Ectodermal cell (in vitro differentiated cells): Measurements from ENCODE around the gene AP1M1. TPM values are rescaled to one million over a fixed set of nuclear protein-coding genes. Genes with fewer than 3 reads are reported as not detected.

Experiments
- H3K27ac ChIP-seq: 2 replicates; pipeline ENCODE4 v1.7.0; 2013; ENCODE audit warnings: mild to moderate bottlenecking, low read depth, low read length; ENCODE audit not compliant: insufficient read depth, poor library complexity, severe bottlenecking
- H3K27me3 ChIP-seq: 2 replicates; pipeline ENCODE4 v1.7.0; 2013; ENCODE audit warnings: mild to moderate bottlenecking, low read length; ENCODE audit not compliant: insufficient read depth, control insufficient read depth, poor library complexity, severe bottlenecking
- H3K36me3 ChIP-seq: one replicate; pipeline ENCODE4 v1.7.0; 2013; ENCODE audit warnings: low read length; ENCODE audit not compliant: control insufficient read depth, insufficient read depth
- H3K4me1 ChIP-seq: one replicate; pipeline ENCODE4 v1.7.0; 2013; ENCODE audit warnings: low read length; ENCODE audit not compliant: control insufficient read depth, insufficient read depth
- H3K4me3 ChIP-seq: 2 replicates; pipeline ENCODE4 v1.7.0; 2013; ENCODE audit warnings: low read depth, low read length, control low read depth; ENCODE audit not compliant: insufficient read depth
- H3K9me3 ChIP-seq: 2 replicates; pipeline ENCODE4 v1.7.0; 2013; ENCODE audit warnings: mild to moderate bottlenecking, low read length, moderate library complexity; ENCODE audit not compliant: control insufficient read depth
- WGBS, 2 experiments: methylation state at CpG; one replicate each; pipeline ENCODE4 v1.1.7; 2013; ENCODE audit warnings: missing lambda C conversion rate in 2 of 2; 5-methylcytosine and 5-hydroxymethylcytosine counted together
- polyA plus RNA-seq, 4 experiments: library from polyadenylated mRNA; stranded (reverse); fragments of 50-300 nt; gene quantifications; one replicate each; pipeline ENCODE4 v1.2.3, GENCODE V29; 2013

The AP1M1 gene
- polyA plus RNA-seq (2013, experiment 1 of 4): 83.0 TPM
- polyA plus RNA-seq (2013, experiment 2 of 4): 90.1 TPM
- polyA plus RNA-seq (2013, experiment 3 of 4): 74.0 TPM
- 83.3 TPM for polyA plus RNA-seq (2013, experiment 4 of 4)

GRCh38 chr19:16197622-16198369 lies at the start of gene AP1M1:
Gene AP1M1 (plus strand): TSS chr19:16197911. CDS start chr19:16198027, 116 bp downstream.
- no peaks in the 10 kb centered on the region for H3K36me3 ChIP-seq
- H3K4me1 ChIP-seq: peaks cover 5% of the 10 kb centered on the region
- no peaks in the 10 kb centered on the region for H3K27me3 ChIP-seq
- H3K27ac ChIP-seq: peak within 1 kb of the TSS; percentile 66
- H3K9me3 ChIP-seq: no peaks in the 10 kb centered on the region
- WGBS, 2 experiments: 0% methylated on average over 65 of the region's 65 CpGs
- H3K4me3 ChIP-seq: peak within 1 kb of the TSS; percentile 97

- Histone ChIP-seq H3K36me3 (no peaks in the 10 kb centered on the region), H3K4me1 (no peaks in the 10 kb centered on the region), H3K9me3 (no peaks in the 10 kb centered on the region), H3K4me3 (no peak overlapping the region), H3K27me3 (no peaks in the 10 kb centered on the region), H3K27ac (no peak overlapping the region)
- 86 to 89% methylated on average over 8 of the region's 8 CpGs for WGBS, 2 experiments
These were observed 49.1 kb upstream of the AP1M1 start for GRCh38 chr19:16148443-16149229.

- no peaks in the 10 kb centered on the region for H3K27me3 ChIP-seq
- H3K4me3 ChIP-seq: no peak overlapping the region
- WGBS, 2 experiments: 87 to 88% methylated on average over 11 of the region's 11 CpGs
- H3K36me3 ChIP-seq: no peaks in the 10 kb centered on the region
- H3K4me1 ChIP-seq: no peaks in the 10 kb centered on the region
- H3K27ac ChIP-seq: no peak overlapping the region
- no peaks in the 10 kb centered on the region for H3K9me3 ChIP-seq
These were observed 44.0 kb upstream of the AP1M1 start for GRCh38 chr19:16153582-16154336.

GRCh38 chr19:16154557-16154956 lies 43.2 kb upstream of the AP1M1 start:
- Histone ChIP-seq H3K36me3 (no peaks in the 10 kb centered on the region), H3K27ac (no peak overlapping the region), H3K4me3 (no peak overlapping the region), H3K27me3 (no peaks in the 10 kb centered on the region), H3K9me3 (no peaks in the 10 kb centered on the region), H3K4me1 (no peaks in the 10 kb centered on the region)
- 90 to 92% methylated on average over 8 of the region's 8 CpGs for WGBS, 2 experiments

- no peaks in the 10 kb centered on the region for H3K36me3 ChIP-seq
- H3K4me1 ChIP-seq: no peaks in the 10 kb centered on the region
- H3K9me3 ChIP-seq: no peaks in the 10 kb centered on the region
- no peak overlapping the region for H3K4me3 ChIP-seq
- no peaks in the 10 kb centered on the region for H3K27me3 ChIP-seq
- H3K27ac ChIP-seq: no peak overlapping the region
- 85 to 88% methylated on average over 1 of the region's 1 CpG for WGBS, 2 experiments
These were observed 42.6 kb upstream of the AP1M1 start for GRCh38 chr19:16155128-16155527.

- no peak overlapping the region for H3K27ac ChIP-seq
These were observed 40.8 kb upstream of the AP1M1 start for GRCh38 chr19:16156904-16157303.

GRCh38 chr19:16157601-16158000 lies 40.1 kb upstream of the AP1M1 start:
- no peaks in the 10 kb centered on the region for H3K27me3 ChIP-seq
- 92 to 93% methylated on average over 10 of the region's 10 CpGs for WGBS, 2 experiments

More at GRCh38 chr19:16156904-16157303, 40.8 kb upstream of the AP1M1 start:
- Histone ChIP-seq H3K27me3 (no peaks in the 10 kb centered on the region), H3K4me3 (no peak overlapping the region), H3K4me1 (no peaks in the 10 kb centered on the region), H3K36me3 (no peaks in the 10 kb centered on the region), H3K9me3 (no peaks in the 10 kb centered on the region)
- WGBS, 2 experiments: 85 to 87% methylated on average over 6 of the region's 6 CpGs

GRCh38 chr19:16159655-16160054 lies 38.1 kb upstream of the AP1M1 start:
- no peaks in the 10 kb centered on the region for H3K9me3 ChIP-seq
- H3K36me3 ChIP-seq: no peaks in the 10 kb centered on the region
- WGBS, 2 experiments: 86 to 89% methylated on average over 4 to 5 of the region's 5 CpGs
- H3K4me3 ChIP-seq: no peak overlapping the region
- no peaks in the 10 kb centered on the region for H3K27me3 ChIP-seq
- H3K4me1 ChIP-seq: no peaks in the 10 kb centered on the region
- H3K27ac ChIP-seq: no peak overlapping the region

More at GRCh38 chr19:16157601-16158000, 40.1 kb upstream of the AP1M1 start:
- H3K4me3 ChIP-seq: no peak overlapping the region
- H3K9me3 ChIP-seq: no peaks in the 10 kb centered on the region
- H3K4me1 ChIP-seq: no peaks in the 10 kb centered on the region
- no peak overlapping the region for H3K27ac ChIP-seq
- no peaks in the 10 kb centered on the region for H3K36me3 ChIP-seq

- no peak overlapping the region for H3K4me3 ChIP-seq
- H3K27me3 ChIP-seq: no peaks in the 10 kb centered on the region
- H3K27ac ChIP-seq: no peak overlapping the region
- H3K4me1 ChIP-seq: no peaks in the 10 kb centered on the region
- H3K9me3 ChIP-seq: no peaks in the 10 kb centered on the region
- no peaks in the 10 kb centered on the region for H3K36me3 ChIP-seq
- WGBS, 2 experiments: 77 to 82% methylated on average over 6 of the region's 6 CpGs
These were observed 37.2 kb upstream of the AP1M1 start for GRCh38 chr19:16160445-16160942.
